Measurements from ENCODE around the gene ADRM1. TPM values are rescaled to one million over a fixed set of nuclear protein-coding genes. Genes with fewer than 3 reads are reported as not detected.

Gene ADRM1
- total and polyA plus RNA-seq, 8 donors, result 30.0 to 96.9 (median 43.5) TPM

- Histone ChIP-seq H3K27ac (no peak overlapping the region), H3K4me1 (no peaks in the 10 kb centered on the region), H3K36me3 (peaks cover 0 to 83% of the 10 kb centered on the region in 2 donors), H3K4me3 (no peak overlapping the region), H3K9me3 (peaks cover 0 to 3% of the 10 kb centered on the region in 2 donors), H3K27me3 (no peaks in the 10 kb centered on the region)
- intact Hi-C loops (cut with DNase I), result no loop called here
- no peak for ATAC-seq
- TF ChIP-seq, protein P1, sequence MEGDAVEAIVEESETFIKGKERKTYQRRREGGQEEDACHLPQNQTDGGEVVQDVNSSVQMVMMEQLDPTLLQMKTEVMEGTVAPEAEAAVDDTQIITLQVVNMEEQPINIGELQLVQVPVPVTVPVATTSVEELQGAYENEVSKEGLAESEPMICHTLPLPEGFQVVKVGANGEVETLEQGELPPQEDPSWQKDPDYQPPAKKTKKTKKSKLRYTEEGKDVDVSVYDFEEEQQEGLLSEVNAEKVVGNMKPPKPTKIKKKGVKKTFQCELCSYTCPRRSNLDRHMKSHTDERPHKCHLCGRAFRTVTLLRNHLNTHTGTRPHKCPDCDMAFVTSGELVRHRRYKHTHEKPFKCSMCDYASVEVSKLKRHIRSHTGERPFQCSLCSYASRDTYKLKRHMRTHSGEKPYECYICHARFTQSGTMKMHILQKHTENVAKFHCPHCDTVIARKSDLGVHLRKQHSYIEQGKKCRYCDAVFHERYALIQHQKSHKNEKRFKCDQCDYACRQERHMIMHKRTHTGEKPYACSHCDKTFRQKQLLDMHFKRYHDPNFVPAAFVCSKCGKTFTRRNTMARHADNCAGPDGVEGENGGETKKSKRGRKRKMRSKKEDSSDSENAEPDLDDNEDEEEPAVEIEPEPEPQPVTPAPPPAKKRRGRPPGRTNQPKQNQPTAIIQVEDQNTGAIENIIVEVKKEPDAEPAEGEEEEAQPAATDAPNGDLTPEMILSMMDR (IDR thresholded peaks at IDR 0.05), result no peak
- DNase-seq, result no peak
Measured at GRCh38 chr20:62269871-62270270, 32.9 kb upstream of the ADRM1 start.

- Histone ChIP-seq H3K4me3 (no peak overlapping the region), H3K4me1 (no peaks in the 10 kb centered on the region), H3K27ac (no peak overlapping the region), H3K27me3 (no peaks in the 10 kb centered on the region), H3K9me3 (no peaks in the 10 kb centered on the region), H3K36me3 (peaks cover 0 to 78% of the 10 kb centered on the region in 2 donors)
- ATAC-seq, result no peak
- DNase-seq, result no peak
- intact Hi-C loops (cut with DNase I), result no loop called here
- TF ChIP-seq, protein P1 (IDR thresholded peaks at IDR 0.05), result no peak
Measured at GRCh38 chr20:62272200-62272599, 30.6 kb upstream of the ADRM1 start.

DNA sequence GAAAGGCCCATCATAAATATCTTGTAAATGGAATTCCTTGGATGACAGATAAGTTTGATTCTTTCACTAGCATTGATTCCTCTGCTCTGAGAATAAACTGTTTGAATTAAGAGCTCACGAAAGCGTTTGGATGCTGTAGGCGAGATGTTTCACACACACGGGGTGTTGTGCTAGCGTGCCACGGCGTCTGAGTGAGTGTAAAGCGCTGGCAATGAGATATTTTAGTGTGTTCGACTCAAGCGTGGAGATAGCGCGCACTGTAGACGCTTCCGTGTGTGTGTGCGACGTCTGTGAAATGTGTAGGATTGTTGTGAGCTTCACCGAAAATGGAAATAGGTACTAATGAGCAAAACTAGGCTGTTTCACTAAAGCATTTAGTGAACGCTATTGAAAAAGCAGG is 29.4 kb upstream of the ADRM1 start:
- no peaks in the 10 kb centered on the region for H3K4me1 ChIP-seq
- no peak for DNase-seq
- ATAC-seq, result no peak
- no peak overlapping the region for H3K27ac ChIP-seq
- intact Hi-C loops (cut with DNase I), result no loop called here
- H3K9me3 ChIP-seq, result no peaks in the 10 kb centered on the region
- H3K27me3 ChIP-seq, result no peaks in the 10 kb centered on the region
- no peak overlapping the region for H3K4me3 ChIP-seq
- TF ChIP-seq, protein P1 (IDR thresholded peaks at IDR 0.05), result no peak
- H3K36me3 ChIP-seq, result peaks cover 0 to 80% of the 10 kb centered on the region in 2 donors

DNA sequence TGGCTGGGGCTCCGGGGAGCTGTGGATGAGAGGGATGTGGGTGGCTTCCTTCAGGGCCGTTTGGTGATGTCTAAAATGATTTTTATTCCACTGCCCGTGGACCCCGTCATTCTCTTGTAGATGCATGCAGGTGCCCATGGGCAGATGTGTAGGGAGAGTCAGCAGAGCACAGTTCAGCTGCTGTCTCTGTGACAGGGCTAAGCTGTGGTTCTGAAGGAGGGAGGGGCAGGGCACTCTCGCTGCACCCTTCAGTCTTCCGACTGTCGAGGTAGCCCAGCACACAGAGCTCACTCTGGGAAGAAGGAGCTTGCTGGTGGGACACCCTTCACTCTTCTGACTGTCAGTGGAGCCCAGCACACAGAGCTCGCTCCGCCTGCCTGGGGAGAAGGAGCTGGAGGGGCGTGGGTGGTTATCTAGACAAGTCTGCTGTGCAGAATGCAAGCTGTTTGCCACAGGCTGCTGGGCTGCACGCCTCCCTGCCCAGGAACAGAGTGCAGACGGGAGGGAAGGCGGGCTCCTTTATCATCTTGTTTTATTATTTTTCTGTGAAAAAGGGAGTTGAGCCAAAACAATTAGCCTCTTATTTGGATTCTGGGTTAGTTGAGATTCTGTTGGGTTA is 28.4 kb upstream of the ADRM1 start:
- H3K4me1 ChIP-seq, result no peaks in the 10 kb centered on the region
- no peaks in the 10 kb centered on the region for H3K9me3 ChIP-seq
- intact Hi-C loops (cut with DNase I), result no loop called here
- DNase-seq (no peak), ATAC-seq (no peak)
- H3K27ac ChIP-seq, result no peak overlapping the region
- H3K4me3 ChIP-seq, result no peak overlapping the region
- H3K27me3 ChIP-seq, result no peaks in the 10 kb centered on the region
- TF ChIP-seq, protein P1 (IDR thresholded peaks at IDR 0.05), result no peak
- peaks cover 0 to 78% of the 10 kb centered on the region in 2 donors for H3K36me3 ChIP-seq

DNA sequence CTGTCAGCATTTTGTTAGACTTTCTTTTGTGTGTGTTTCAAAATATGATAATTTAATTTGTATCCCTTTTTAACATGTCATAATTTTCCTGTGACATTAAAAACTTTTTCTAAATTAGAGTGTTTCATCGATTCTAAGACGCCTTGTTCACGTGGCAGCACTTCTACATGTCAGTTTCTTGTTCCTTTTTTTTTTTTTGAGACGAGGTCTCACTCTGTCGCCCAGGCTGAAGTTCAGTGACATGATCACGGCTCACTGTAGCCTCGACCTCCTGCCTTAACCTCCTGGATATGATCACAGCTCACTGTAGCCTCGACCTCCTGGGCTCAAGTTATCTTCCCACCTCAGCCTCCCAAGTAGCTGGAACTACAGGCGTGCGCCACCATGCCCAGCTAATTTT is 27.6 kb upstream of the ADRM1 start:
- ATAC-seq (no peak), DNase-seq (no peak)
- H3K36me3 ChIP-seq, result peaks cover 0 to 78% of the 10 kb centered on the region in 2 donors
- TF ChIP-seq, protein P1 (IDR thresholded peaks at IDR 0.05), result no peak
- no peaks in the 10 kb centered on the region for H3K9me3 ChIP-seq
- no peaks in the 10 kb centered on the region for H3K27me3 ChIP-seq
- intact Hi-C loops (cut with DNase I), result no loop called here
- H3K27ac ChIP-seq, result no peak overlapping the region
- no peaks in the 10 kb centered on the region for H3K4me1 ChIP-seq
- no peak overlapping the region for H3K4me3 ChIP-seq

Data from left lung (tissue), 10 donors.